A549 (cell line): Measurements from ENCODE around the gene RPH3AL. TPM values are rescaled to one million over a fixed set of nuclear protein-coding genes. Genes with fewer than 3 reads are reported as not detected.

ENCODE experiments used
- ATAC-seq, 2 experiments: fragments of 200-7000 bp in 1 of 2; fragments of >200 bp in 1 of 2; cut with Nextera tagmentation in 1 of 2; cut with Tn5 transposase in 1 of 2; 3 replicates each; pipeline versions ENCODE4 v1.8.0 to v1.9.1; 2018 to 2020; ENCODE audit warnings: mild to moderate bottlenecking in 1 of 2, moderate library complexity in 1 of 2
- CTCF ChIA-PET: fragments of 300-600 bp; sonication (Branson Sonifier 250); formaldehyde crosslinking; extraction: SDS; loops from one replicate; lab custom pipeline; 2021; ENCODE audit warnings: antibody characterized with exemption, inconsistent platforms; lab: Yijun Ruan, JAX
- POLR2A ChIA-PET: fragments of 350-600 bp; formaldehyde crosslinking; extraction: SDS; loops from one replicate; lab custom pipeline; 2021; ENCODE audit warnings: antibody characterized with exemption, inconsistent platforms; lab: Yijun Ruan, JAX
- DNase-seq, 2 experiments: peaks; one replicate each; pipeline versions ENCODE4 v3.0.0 to v3.0.0-alpha.2; 2011 to 2016; ENCODE audit warnings: low read depth in 1 of 2, low spot score in 1 of 2
- FAIRE-seq: peaks from 2 replicates; lab custom pipeline; 2011; peaks lifted over from hg19 to GRCh38; lab: Jason Lieb, UNC
- H3K27ac ChIP-seq, 2 experiments: fragments of >200 bp; sonication (Bioruptor Twin); formaldehyde crosslinking; 3 replicates each; pipeline ENCODE4 v1.5.1; 2016 to 2017
- H3K4me1 ChIP-seq: fragments of >200 bp; sonication (Bioruptor Twin); formaldehyde crosslinking; 3 replicates; pipeline ENCODE4 v1.6.1; 2016
- H3K4me2 ChIP-seq: fragments of >200 bp; sonication (Bioruptor Twin); formaldehyde crosslinking; 3 replicates; pipeline ENCODE4 v1.6.1; 2016
- H3K4me3 ChIP-seq: fragments of >200 bp; sonication (Bioruptor Twin); formaldehyde crosslinking; 3 replicates; pipeline ENCODE4 v1.5.1; 2016
- H3K9me3 ChIP-seq: fragments of >200 bp; sonication (Bioruptor Twin); formaldehyde crosslinking; 3 replicates; pipeline ENCODE4 v1.6.1; 2016
- CEBPB ChIP-seq, 2 experiments: fragments of >200 bp in 1 of 2; sonication (Bioruptor Twin) in 1 of 2; formaldehyde crosslinking in 1 of 2; IDR thresholded peaks; 2 replicates each; pipeline ENCODE4 v1.6.1; 2012 to 2016
- E2F6 ChIP-seq: IDR thresholded peaks from 2 replicates; pipeline ENCODE4 v1.6.1; 2012; ENCODE audit warnings: low read depth, borderline replicate concordance
- HES2 ChIP-seq: fragments of >200 bp; sonication (Bioruptor Twin); formaldehyde crosslinking; IDR thresholded peaks from 2 replicates; pipeline ENCODE4 v1.6.1; 2016
- HOXB13 ChIP-seq: fragments of 250-450 bp; sonication (Bioruptor Pico); IDR thresholded peaks from 2 replicates; pipeline ENCODE4 v1.5.0; 2020; ENCODE audit warnings: low read depth, mild to moderate bottlenecking, moderate library complexity
- NR3C1 ChIP-seq: fragments of >200 bp; sonication (Bioruptor Twin); formaldehyde crosslinking; IDR thresholded peaks from 3 replicates; pipeline ENCODE4 v1.6.1; 2017
- RCOR1 ChIP-seq: fragments of 150-350 bp; IDR thresholded peaks from 2 replicates; pipeline ENCODE4 v1.6.1; 2014; ENCODE audit warnings: antibody characterized with exemption, low read length, low read depth
- TFCP2L1 ChIP-seq: fragments of 250-450 bp; sonication (Bioruptor Pico); IDR thresholded peaks from 2 replicates; pipeline ENCODE4 v1.5.0; 2021; ENCODE audit warnings: mild to moderate bottlenecking
- TP53 ChIP-seq: fragments of 250-450 bp; sonication (Bioruptor Pico); IDR thresholded peaks from 2 replicates; pipeline ENCODE4 v1.5.0; 2021; ENCODE audit warnings: mild to moderate bottlenecking, moderate library complexity
- WGBS: methylation state at CpG from one replicate; pipeline ENCODE4 v1.1.6; 2017; ENCODE audit errors: missing lambda C conversion rate; 5-methylcytosine and 5-hydroxymethylcytosine counted together
- polyA plus RNA-seq, 4 experiments: library from polyadenylated mRNA; depleted of rRNA in 3 of 4; stranded (reverse); fragments of >200 nt; fragmentation: RNase III in 1 of 4; extraction: RNeasy Plus Mini Kit Qiagen cat#74134 plus additional on column Dnase treatment in 1 of 4; gene quantifications; 2 replicates in 3 of 4; 3 replicates in 1 of 4; pipeline ENCODE4 v1.2.3, GENCODE V29; 2011 to 2017
- TF ChIP-seq, protein P1 (sequence below): fragments of 150-350 bp; IDR thresholded peaks from 2 replicates; pipeline ENCODE4 v1.6.1; 2014; ENCODE audit warnings: low read depth, mild to moderate bottlenecking, low read length
- TF ChIP-seq, protein P2 (sequence below): fragments of 250-450 bp; sonication (Bioruptor Pico); IDR thresholded peaks from 2 replicates; pipeline ENCODE4 v1.5.0; 2021; ENCODE audit warnings: mild to moderate bottlenecking, moderate library complexity, borderline replicate concordance
- TF ChIP-seq, protein P3 (sequence below): IDR thresholded peaks from 2 replicates; pipeline ENCODE4 v1.6.1; 2012

Gene RPH3AL
- polyA plus RNA-seq, 2 of the 4 experiments (the other 2 are of a cell fraction), result 23.3 to 31.1 TPM

DNA sequence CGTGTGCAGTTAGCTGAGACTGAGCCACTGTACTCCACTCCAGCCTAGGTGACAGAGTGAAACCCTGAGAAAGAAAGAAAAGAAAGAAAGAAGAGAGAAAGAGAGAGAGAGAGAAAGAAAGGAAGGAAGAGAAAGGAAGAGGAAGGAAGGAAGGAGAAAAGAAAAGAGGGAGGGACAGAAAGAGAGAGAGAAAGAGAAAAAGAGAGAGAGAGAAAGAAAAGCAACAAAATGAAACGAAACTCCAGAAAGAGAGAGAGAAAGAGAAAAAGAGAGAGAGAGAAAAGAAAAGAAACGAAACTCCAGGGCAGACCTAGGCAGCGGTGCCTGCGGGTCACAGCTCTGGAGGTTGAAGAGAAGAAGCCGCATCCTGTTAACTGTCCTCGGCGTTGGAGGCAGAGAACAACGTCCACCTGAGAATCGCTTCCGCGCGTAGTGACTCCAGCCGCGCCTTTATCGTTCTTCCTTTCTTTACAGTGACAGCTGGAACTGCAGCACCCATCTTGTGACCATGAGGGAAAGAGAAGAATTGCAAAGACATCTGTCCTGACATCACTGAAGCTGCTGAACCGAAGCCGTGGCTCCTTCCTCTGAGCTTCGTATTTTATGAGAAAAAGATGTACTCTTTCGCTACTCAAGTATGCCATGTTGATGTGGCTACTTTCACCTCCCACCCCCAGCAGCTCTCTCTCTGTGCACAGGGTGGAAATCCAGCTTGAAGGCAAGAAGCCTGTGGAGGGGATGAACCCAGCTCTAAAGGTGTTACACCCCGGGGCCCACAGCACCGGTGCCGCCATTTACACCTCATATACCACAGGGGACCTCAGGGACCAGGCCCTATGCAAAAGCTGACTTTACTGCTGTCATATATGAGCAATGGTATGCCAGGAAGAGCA lies 114.3 kb downstream of the RPH3AL start:
- FAIRE-seq, result no peak
- no peak overlapping the region for H3K4me2 ChIP-seq
- peak in 1 of 2 experiments; percentile 22; a peak in 2 of 6 replicates for ATAC-seq
- H3K27ac ChIP-seq, result no peak overlapping the region
- no peak for DNase-seq
- H3K9me3 ChIP-seq, result no peaks in the 10 kb centered on the region
- ChIA-PET POLR2A (no interaction called here), CTCF (interaction anchor here (1.1 to 1.3 kb wide), 3 partner anchors 11 to 63 kb away, joined by 3 read pairs; no protein-coding TSS in a partner anchor)
- no peak for TF ChIP-seq HOXB13 (CRISPR knock-in tag)
- TF ChIP-seq E2F6, result no peak
- TF ChIP-seq NR3C1, result no peak
- H3K4me3 ChIP-seq, result no peak overlapping the region
- WGBS, result 91% methylated on average over 23 of the region's 23 CpGs
- H3K4me1 ChIP-seq, result no peaks in the 10 kb centered on the region

DNA sequence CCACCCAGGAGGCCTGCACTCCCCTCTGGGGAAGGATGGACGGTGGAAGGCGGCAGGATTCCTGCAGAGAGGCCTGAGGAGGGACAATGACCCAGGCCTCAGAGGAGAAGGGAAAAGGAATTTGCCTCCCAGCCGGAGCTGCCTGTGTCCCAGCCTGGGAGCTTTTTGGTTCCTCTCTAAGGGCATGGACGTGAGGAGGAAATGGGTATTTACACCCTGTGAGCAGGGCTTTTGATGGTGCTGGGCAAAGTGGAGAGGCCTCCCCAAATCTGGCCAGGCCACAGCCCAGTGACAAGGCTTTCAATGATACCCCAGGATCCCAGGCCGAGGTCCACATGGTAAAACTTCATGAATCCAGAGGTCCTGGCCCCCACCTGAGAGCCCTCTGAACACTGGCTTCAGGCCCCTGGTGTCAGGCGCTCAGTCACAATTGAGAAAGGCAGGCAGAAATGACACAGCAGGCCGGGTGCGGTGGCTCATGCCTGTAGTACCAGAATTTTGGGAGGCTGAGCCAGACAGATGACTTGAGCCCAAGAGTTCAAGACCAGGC lies 115.1 kb downstream of the RPH3AL start:
- FAIRE-seq (no peak), ATAC-seq (peak; percentile 11 to 14; a peak in 3 of 6 replicates), DNase-seq (no peak)
- no peak for TF ChIP-seq TFCP2L1
- TF ChIP-seq NR3C1, result no peak
- TF ChIP-seq HES2, result no peak
- TF ChIP-seq, protein P1, sequence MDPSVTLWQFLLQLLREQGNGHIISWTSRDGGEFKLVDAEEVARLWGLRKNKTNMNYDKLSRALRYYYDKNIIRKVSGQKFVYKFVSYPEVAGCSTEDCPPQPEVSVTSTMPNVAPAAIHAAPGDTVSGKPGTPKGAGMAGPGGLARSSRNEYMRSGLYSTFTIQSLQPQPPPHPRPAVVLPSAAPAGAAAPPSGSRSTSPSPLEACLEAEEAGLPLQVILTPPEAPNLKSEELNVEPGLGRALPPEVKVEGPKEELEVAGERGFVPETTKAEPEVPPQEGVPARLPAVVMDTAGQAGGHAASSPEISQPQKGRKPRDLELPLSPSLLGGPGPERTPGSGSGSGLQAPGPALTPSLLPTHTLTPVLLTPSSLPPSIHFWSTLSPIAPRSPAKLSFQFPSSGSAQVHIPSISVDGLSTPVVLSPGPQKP, result no peak
- TF ChIP-seq RCOR1, result no peak
- no peak for TF ChIP-seq CEBPB (IDR thresholded peaks at IDR 0.05)
- TF ChIP-seq, protein P2, sequence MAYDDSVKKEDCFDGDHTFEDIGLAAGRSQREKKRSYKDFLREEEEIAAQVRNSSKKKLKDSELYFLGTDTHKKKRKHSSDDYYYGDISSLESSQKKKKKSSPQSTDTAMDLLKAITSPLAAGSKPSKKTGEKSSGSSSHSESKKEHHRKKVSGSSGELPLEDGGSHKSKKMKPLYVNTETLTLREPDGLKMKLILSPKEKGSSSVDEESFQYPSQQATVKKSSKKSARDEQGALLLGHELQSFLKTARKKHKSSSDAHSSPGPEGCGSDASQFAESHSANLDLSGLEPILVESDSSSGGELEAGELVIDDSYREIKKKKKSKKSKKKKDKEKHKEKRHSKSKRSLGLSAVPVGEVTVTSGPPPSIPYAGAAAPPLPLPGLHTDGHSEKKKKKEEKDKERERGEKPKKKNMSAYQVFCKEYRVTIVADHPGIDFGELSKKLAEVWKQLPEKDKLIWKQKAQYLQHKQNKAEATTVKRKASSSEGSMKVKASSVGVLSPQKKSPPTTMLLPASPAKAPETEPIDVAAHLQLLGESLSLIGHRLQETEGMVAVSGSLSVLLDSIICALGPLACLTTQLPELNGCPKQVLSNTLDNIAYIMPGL (CRISPR knock-in tag), result no peak
- TF ChIP-seq TP53, result no peak
- Histone ChIP-seq H3K4me2 (no peak overlapping the region), H3K4me1 (no peaks in the 10 kb centered on the region), H3K4me3 (no peak overlapping the region), H3K27ac (no peak overlapping the region), H3K9me3 (no peaks in the 10 kb centered on the region)
- POLR2A ChIA-PET, result no interaction called here
- CTCF ChIA-PET, result interaction anchor here (1.2 to 1.3 kb wide), 2 partner anchors 11 to 23 kb away, joined by 3 read pairs; no protein-coding TSS in a partner anchor
- WGBS, result 74% methylated on average over 8 of the region's 8 CpGs

DNA sequence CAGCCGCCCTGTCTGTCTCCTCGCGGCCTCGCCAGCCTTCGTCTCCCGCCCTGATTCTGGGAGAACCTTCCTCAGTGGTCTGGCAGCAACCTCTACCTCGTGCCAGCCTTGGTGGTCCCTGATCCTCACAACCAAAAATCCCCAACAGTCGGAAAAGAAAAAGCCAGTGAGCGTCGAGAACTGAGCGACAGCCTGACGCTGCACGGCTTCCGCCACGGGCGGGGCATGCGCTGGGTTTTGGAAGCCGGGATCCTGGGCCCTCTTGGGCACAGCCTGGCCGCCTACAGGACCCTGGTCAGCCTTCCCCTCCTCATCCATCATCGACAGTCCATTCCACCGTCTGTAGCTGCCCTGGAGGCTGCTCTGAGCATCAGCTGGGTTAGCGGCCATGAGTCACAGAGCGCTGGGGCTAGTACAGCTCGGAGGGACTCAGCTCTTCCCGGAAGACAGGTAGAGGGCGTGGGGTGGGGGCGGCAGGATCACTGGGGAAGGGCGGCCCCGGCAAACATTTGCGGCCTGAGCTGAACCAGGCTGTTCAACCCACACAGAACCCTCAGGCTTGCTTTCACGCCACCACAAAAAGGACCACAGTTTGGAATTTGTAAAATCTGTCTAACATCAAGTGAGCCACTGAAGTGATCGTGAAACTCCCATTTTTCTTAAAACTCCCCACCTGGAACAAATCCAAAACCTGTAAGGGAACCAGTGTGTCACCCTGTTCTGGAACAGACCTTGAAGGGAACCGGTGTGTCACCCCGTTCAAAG lies 115.8 kb downstream of the RPH3AL start:
- Histone ChIP-seq H3K9me3 (no peaks in the 10 kb centered on the region), H3K4me2 (no peak overlapping the region), H3K4me3 (no peak overlapping the region), H3K4me1 (no peaks in the 10 kb centered on the region), H3K27ac (no peak overlapping the region)
- WGBS, result 91% methylated on average over 33 of the region's 34 CpGs
- ATAC-seq (peak in 1 of 2 experiments; percentile 16; a peak in 1 of 6 replicates), FAIRE-seq (no peak), DNase-seq (no peak)
- ChIA-PET POLR2A (no interaction called here), CTCF (no interaction called here)
- TF ChIP-seq, protein P3, sequence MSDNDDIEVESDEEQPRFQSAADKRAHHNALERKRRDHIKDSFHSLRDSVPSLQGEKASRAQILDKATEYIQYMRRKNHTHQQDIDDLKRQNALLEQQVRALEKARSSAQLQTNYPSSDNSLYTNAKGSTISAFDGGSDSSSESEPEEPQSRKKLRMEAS, result no peak
- TF ChIP-seq, protein P1, result no peak
